Fibroblast of the aortic adventitia (primary cell): Measurements from ENCODE around the gene UBA52. TPM values are rescaled to one million over a fixed set of nuclear protein-coding genes. Genes with fewer than 3 reads are reported as not detected.
"Not testable (repeated sequence)": the region's sequence is repeated elsewhere in the genome, so short reads cannot be mapped to it uniquely, and the experiment has no call there.

Experiments
- DNase-seq: peaks from one replicate; pipeline ENCODE4 v3.0.0-alpha.2; 2010; ENCODE audit warnings: low read depth
- H3K4me3 ChIP-seq: 2 replicates; pipeline ENCODE4 v1.5.1; 2011; ENCODE audit warnings: low read depth, mild to moderate bottlenecking, control low read depth, low read length, moderate library complexity
- total RNA-seq: library from RNA; depleted of rRNA; stranded (reverse); fragments of >200 nt; gene quantifications from 2 replicates; pipeline ENCODE4 v1.2.3, GENCODE V29; 2012; ENCODE audit warnings: low replicate concordance
- TF ChIP-seq, protein P1 (sequence below): IDR thresholded peaks from 2 replicates; pipeline ENCODE4 v1.5.1; 2011; ENCODE audit warnings: mild to moderate bottlenecking, low read length, control low read depth, inconsistent platforms; ENCODE audit not compliant: insufficient read depth

The UBA52 gene
- total RNA-seq, 1 donor: 1,084 TPM

GRCh38 chr19:18599485-18599884 lies 27.8 kb downstream of the UBA52 start:
- TF ChIP-seq, protein P1, sequence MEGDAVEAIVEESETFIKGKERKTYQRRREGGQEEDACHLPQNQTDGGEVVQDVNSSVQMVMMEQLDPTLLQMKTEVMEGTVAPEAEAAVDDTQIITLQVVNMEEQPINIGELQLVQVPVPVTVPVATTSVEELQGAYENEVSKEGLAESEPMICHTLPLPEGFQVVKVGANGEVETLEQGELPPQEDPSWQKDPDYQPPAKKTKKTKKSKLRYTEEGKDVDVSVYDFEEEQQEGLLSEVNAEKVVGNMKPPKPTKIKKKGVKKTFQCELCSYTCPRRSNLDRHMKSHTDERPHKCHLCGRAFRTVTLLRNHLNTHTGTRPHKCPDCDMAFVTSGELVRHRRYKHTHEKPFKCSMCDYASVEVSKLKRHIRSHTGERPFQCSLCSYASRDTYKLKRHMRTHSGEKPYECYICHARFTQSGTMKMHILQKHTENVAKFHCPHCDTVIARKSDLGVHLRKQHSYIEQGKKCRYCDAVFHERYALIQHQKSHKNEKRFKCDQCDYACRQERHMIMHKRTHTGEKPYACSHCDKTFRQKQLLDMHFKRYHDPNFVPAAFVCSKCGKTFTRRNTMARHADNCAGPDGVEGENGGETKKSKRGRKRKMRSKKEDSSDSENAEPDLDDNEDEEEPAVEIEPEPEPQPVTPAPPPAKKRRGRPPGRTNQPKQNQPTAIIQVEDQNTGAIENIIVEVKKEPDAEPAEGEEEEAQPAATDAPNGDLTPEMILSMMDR: no peak

GRCh38 chr19:18600692-18601397 lies 29.2 kb downstream of the UBA52 start:
- DNase-seq, H3K4me3 ChIP-seq: not testable (repeated sequence)

More at GRCh38 chr19:18599485-18599884, 27.8 kb downstream of the UBA52 start:
- DNase-seq: no peak
- H3K4me3 ChIP-seq: no peak overlapping the region

DNA sequence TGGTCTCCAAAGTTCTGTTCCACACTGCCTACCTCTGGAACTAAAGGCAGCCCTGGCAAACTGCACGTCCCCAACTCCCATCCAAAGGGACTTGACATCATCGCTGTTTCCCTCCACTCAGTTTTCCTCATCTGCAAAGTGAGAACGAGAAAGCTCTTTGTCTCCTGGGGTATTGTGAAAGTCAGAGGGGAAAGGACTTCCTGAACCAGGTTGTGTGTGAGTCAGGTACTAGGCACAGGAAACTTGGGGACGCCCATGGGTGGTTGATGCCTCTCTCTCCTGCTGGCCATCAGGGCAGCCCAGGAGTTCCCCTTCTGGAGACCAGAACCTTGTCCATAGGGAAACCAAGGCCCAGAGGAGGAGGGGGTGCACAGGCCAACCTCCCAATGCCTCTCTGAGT lies 30.2 kb downstream of the UBA52 start:
- TF ChIP-seq, protein P1: no peak
- no peak overlapping the region for H3K4me3 ChIP-seq
- DNase-seq: no peak

GRCh38 chr19:18603255-18603957 lies 31.7 kb downstream of the UBA52 start:
- TF ChIP-seq, protein P1: peak; percentile 49
- peak; percentile 26 for DNase-seq

GRCh38 chr19:18603958-18604819 lies 32.5 kb downstream of the UBA52 start:
- TF ChIP-seq, protein P1: no peak
- DNase-seq: no peak
- no peak overlapping the region for H3K4me3 ChIP-seq

More at GRCh38 chr19:18603255-18603957, 31.7 kb downstream of the UBA52 start:
- no peak overlapping the region for H3K4me3 ChIP-seq

DNA sequence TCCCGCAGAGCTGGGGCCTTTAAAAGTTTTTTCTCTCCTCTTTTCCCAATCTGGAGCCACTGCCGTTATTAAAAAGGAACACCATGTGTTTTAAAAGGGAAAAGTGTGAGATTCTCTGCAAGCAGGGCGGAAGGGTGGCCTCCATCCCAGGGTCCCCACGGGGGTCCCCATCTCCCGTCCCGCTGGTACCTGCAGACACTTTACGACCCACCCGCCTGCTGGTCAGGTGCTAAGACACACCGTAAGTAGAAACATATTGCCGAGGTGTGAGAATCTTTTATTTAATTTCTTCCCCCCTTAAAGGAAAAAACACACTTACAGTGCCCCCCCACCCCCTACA lies 33.1 kb downstream of the UBA52 start:
- DNase-seq: no peak
- no peak overlapping the region for H3K4me3 ChIP-seq

More for the DNA sequence above, 33.1 kb downstream of the UBA52 start:
- TF ChIP-seq, protein P1: no peak
